ENCODE measurements around the gene ECE2. TPM values are rescaled to one million over a fixed set of nuclear protein-coding genes. Genes with fewer than 3 reads are reported as not detected.

The ECE2 gene
- total and polyA plus RNA-seq, 2 experiments from 2014 or later: not detected

GRCh38 chr3:184231671-184232070 is 44.2 kb upstream of the ECE2 start:
- Histone ChIP-seq H2AFZ (no peak overlapping the region), H3K79me2 (no peaks in the 10 kb centered on the region), H3K36me3 (replicated peaks; ENCODE audit: insufficient read depth, low read depth) (no peaks in the 10 kb centered on the region), H3K9me3 (ENCODE audit: low read depth) (no peaks in the 10 kb centered on the region), H3K4me2 (no peak overlapping the region), H3K27ac (no peak overlapping the region), H3K4me3 (no peak overlapping the region), H3K4me1 (ENCODE audit: insufficient read depth) (peaks cover 12% of the 10 kb centered on the region), H3K9me2 (replicated peaks; ENCODE audit: insufficient read depth) (no peaks in the 10 kb centered on the region), H4K20me1 (ENCODE audit: insufficient read depth, poor library complexity, severe bottlenecking) (no peaks in the 10 kb centered on the region), H3K27me3 (peaks cover 55% of the 10 kb centered on the region)
- no peak for DNase-seq (ENCODE audit: low spot score)
- WGBS (ENCODE audit: low lambda C conversion rate, missing lambda C conversion rate): 74% methylated on average over 3 of the region's 3 CpGs
- TF ChIP-seq EZH2 (IDR thresholded peaks at IDR 0.05; ENCODE audit: borderline replicate concordance) (no peak), EZH2phosphoT487 (IDR thresholded peaks at IDR 0.05; ENCODE audit: low read depth, severe bottlenecking, unreplicated experiment) (no peak)

GRCh38 chr3:184233127-184233843 is 42.5 kb upstream of the ECE2 start:
- no peak for DNase-seq (ENCODE audit: low spot score)
- no peak overlapping the region for H2AFZ ChIP-seq
- H3K9me3 ChIP-seq (ENCODE audit: low read depth): no peaks in the 10 kb centered on the region
- no peaks in the 10 kb centered on the region for H3K36me3 ChIP-seq (replicated peaks; ENCODE audit: insufficient read depth, low read depth)
- no peak overlapping the region for H3K4me2 ChIP-seq
- no peaks in the 10 kb centered on the region for H3K9me2 ChIP-seq (replicated peaks; ENCODE audit: insufficient read depth)
- H3K79me2 ChIP-seq: no peaks in the 10 kb centered on the region
- H3K27me3 ChIP-seq: peaks cover 39% of the 10 kb centered on the region
- no peak for TF ChIP-seq EZH2phosphoT487 (IDR thresholded peaks at IDR 0.05; ENCODE audit: low read depth, severe bottlenecking, unreplicated experiment)
- 91% methylated on average over 23 of the region's 23 CpGs for WGBS (ENCODE audit: low lambda C conversion rate, missing lambda C conversion rate)
- no peaks in the 10 kb centered on the region for H4K20me1 ChIP-seq (ENCODE audit: insufficient read depth, poor library complexity, severe bottlenecking)
- no peak overlapping the region for H3K27ac ChIP-seq
- peaks cover 12% of the 10 kb centered on the region for H3K4me1 ChIP-seq (ENCODE audit: insufficient read depth)
- H3K4me3 ChIP-seq: no peak overlapping the region

- Histone ChIP-seq H3K4me3 (no peak overlapping the region), H3K36me3 (replicated peaks; ENCODE audit: insufficient read depth, low read depth) (no peaks in the 10 kb centered on the region), H3K9me3 (ENCODE audit: low read depth) (no peaks in the 10 kb centered on the region), H3K9me2 (replicated peaks; ENCODE audit: insufficient read depth) (no peaks in the 10 kb centered on the region), H3K27me3 (peaks cover 33% of the 10 kb centered on the region), H4K20me1 (ENCODE audit: insufficient read depth, poor library complexity, severe bottlenecking) (no peaks in the 10 kb centered on the region), H3K4me1 (ENCODE audit: insufficient read depth) (peaks cover 12% of the 10 kb centered on the region), H3K27ac (no peak overlapping the region), H2AFZ (no peak overlapping the region), H3K4me2 (no peak overlapping the region), H3K79me2 (no peaks in the 10 kb centered on the region)
- 60% methylated on average over 4 of the region's 4 CpGs for WGBS (ENCODE audit: low lambda C conversion rate, missing lambda C conversion rate)
- no peak for TF ChIP-seq CTCF (IDR thresholded peaks at IDR 0.05; ENCODE audit: poor library complexity)
- TF ChIP-seq EZH2 (IDR thresholded peaks at IDR 0.05; ENCODE audit: borderline replicate concordance): no peak
- TF ChIP-seq EZH2phosphoT487 (IDR thresholded peaks at IDR 0.05; ENCODE audit: low read depth, severe bottlenecking, unreplicated experiment): no peak
- DNase-seq (ENCODE audit: low spot score): peak; percentile 56
These were observed 41.6 kb upstream of the ECE2 start for GRCh38 chr3:184234224-184234623.

GRCh38 chr3:184234671-184235380 is 41.0 kb upstream of the ECE2 start:
- Histone ChIP-seq H3K4me2 (no peak overlapping the region), H3K9me2 (replicated peaks; ENCODE audit: insufficient read depth) (no peaks in the 10 kb centered on the region), H3K4me1 (ENCODE audit: insufficient read depth) (peaks cover 8% of the 10 kb centered on the region), H3K27ac (no peak overlapping the region), H3K36me3 (replicated peaks; ENCODE audit: insufficient read depth, low read depth) (no peaks in the 10 kb centered on the region), H3K79me2 (no peaks in the 10 kb centered on the region), H3K4me3 (no peak overlapping the region), H3K27me3 (peaks cover 29% of the 10 kb centered on the region), H3K9me3 (ENCODE audit: low read depth) (no peaks in the 10 kb centered on the region), H2AFZ (no peak overlapping the region), H4K20me1 (ENCODE audit: insufficient read depth, poor library complexity, severe bottlenecking) (no peaks in the 10 kb centered on the region)
- DNase-seq (ENCODE audit: low spot score): no peak
- no peak for TF ChIP-seq CTCF (IDR thresholded peaks at IDR 0.05; ENCODE audit: poor library complexity)
- no peak for TF ChIP-seq EZH2 (IDR thresholded peaks at IDR 0.05; ENCODE audit: borderline replicate concordance)
- TF ChIP-seq EZH2phosphoT487 (IDR thresholded peaks at IDR 0.05; ENCODE audit: low read depth, severe bottlenecking, unreplicated experiment): no peak
- WGBS (ENCODE audit: low lambda C conversion rate, missing lambda C conversion rate): 90% methylated on average over 19 of the region's 19 CpGs

Data from hepatocyte (in vitro differentiated cells).